ENCODE results near the gene TWIST2.

- TF ChIP-seq POLR2AphosphoS5 (IDR thresholded peaks at IDR 0.05), result no peak
- no peak for TF ChIP-seq POLR2A (IDR thresholded peaks at IDR 0.05)
- TF ChIP-seq, protein P1, sequence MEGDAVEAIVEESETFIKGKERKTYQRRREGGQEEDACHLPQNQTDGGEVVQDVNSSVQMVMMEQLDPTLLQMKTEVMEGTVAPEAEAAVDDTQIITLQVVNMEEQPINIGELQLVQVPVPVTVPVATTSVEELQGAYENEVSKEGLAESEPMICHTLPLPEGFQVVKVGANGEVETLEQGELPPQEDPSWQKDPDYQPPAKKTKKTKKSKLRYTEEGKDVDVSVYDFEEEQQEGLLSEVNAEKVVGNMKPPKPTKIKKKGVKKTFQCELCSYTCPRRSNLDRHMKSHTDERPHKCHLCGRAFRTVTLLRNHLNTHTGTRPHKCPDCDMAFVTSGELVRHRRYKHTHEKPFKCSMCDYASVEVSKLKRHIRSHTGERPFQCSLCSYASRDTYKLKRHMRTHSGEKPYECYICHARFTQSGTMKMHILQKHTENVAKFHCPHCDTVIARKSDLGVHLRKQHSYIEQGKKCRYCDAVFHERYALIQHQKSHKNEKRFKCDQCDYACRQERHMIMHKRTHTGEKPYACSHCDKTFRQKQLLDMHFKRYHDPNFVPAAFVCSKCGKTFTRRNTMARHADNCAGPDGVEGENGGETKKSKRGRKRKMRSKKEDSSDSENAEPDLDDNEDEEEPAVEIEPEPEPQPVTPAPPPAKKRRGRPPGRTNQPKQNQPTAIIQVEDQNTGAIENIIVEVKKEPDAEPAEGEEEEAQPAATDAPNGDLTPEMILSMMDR (IDR thresholded peaks at IDR 0.05), result no peak
Measured at GRCh38 chr2:238875101-238875470, 27.2 kb downstream of the TWIST2 start.

All from stomach (tissue), 4 donors.